Karpas-422 (cell line): Measurements from ENCODE around the gene SORCS1. TPM values are rescaled to one million over a fixed set of nuclear protein-coding genes. Genes with fewer than 3 reads are reported as not detected.

ENCODE experiments used
- DNase-seq: peaks from one replicate; pipeline ENCODE4 v3.0.0-alpha.2; 2015
- H2AFZ ChIP-seq: fragments of 200-600 bp; sonication (generic); 2 replicates; pipeline ENCODE4 v1.6.1; 2014; ENCODE audit warnings: antibody characterized with exemption, low read length, mixed read lengths
- H3K27ac ChIP-seq: fragments of 200-600 bp; sonication (generic); 2 replicates; pipeline ENCODE4 v1.5.1; 2014; ENCODE audit warnings: mild to moderate bottlenecking, low read length, moderate library complexity
- H3K27me3 ChIP-seq: fragments of 200-600 bp; sonication (generic); 2 replicates; pipeline ENCODE4 v1.6.1; 2014; ENCODE audit warnings: low read length, mixed read lengths
- H3K36me3 ChIP-seq: fragments of 200-600 bp; sonication (generic); 2 replicates; pipeline ENCODE4 v1.6.1; 2014; ENCODE audit warnings: low read length, mixed read lengths; ENCODE audit not compliant: insufficient read depth
- H3K4me1 ChIP-seq: fragments of 200-600 bp; sonication (generic); 2 replicates; pipeline ENCODE4 v1.6.1; 2014; ENCODE audit warnings: mild to moderate bottlenecking, low read length, mixed read lengths
- H3K4me2 ChIP-seq: fragments of 200-600 bp; sonication (generic); 2 replicates; pipeline ENCODE4 v1.6.1; 2014; ENCODE audit warnings: low read length, low read depth, mild to moderate bottlenecking; ENCODE audit not compliant: poor library complexity, severe bottlenecking
- H3K4me3 ChIP-seq: fragments of 200-600 bp; sonication (generic); 2 replicates; pipeline ENCODE4 v1.5.1; 2014; ENCODE audit warnings: mild to moderate bottlenecking, antibody characterized with exemption, low read length, mixed read lengths
- H3K79me2 ChIP-seq: fragments of 200-600 bp; sonication (generic); 2 replicates; pipeline ENCODE4 v1.6.1; 2014; ENCODE audit warnings: mild to moderate bottlenecking, low read length, mixed read lengths
- H3K9ac ChIP-seq: fragments of 200-600 bp; sonication (generic); 2 replicates; pipeline ENCODE4 v1.6.0; 2014; ENCODE audit warnings: low read length
- H3K9me2 ChIP-seq: fragments of 200-600 bp; sonication (generic), shearing (Covaris generic); replicated peaks from 2 replicates; pipeline ENCODE4 v1.6.0; 2014; ENCODE audit warnings: mild to moderate bottlenecking, low read length, moderate library complexity; ENCODE audit not compliant: insufficient read depth
- H3K9me3 ChIP-seq: fragments of 300-700, 200-600 bp; sonication (generic); 2 replicates; pipeline ENCODE4 v1.6.1; 2014; ENCODE audit warnings: low read length, mixed read lengths
- H4K20me1 ChIP-seq: fragments of 200-600 bp; sonication (generic); 2 replicates; pipeline ENCODE4 v1.6.1; 2014; ENCODE audit warnings: mild to moderate bottlenecking, antibody characterized with exemption, low read length, low read depth; ENCODE audit not compliant: insufficient read depth
- total RNA-seq: library from RNA; depleted of rRNA; stranded (reverse); fragments of >200 nt; shearing (Covaris generic); gene quantifications from 2 replicates; pipeline ENCODE4 v1.2.3, GENCODE V29; 2014; ENCODE audit warnings: low replicate concordance

The SORCS1 gene
- total RNA-seq, 1 experiment from 2014 or later, result not detected

DNA sequence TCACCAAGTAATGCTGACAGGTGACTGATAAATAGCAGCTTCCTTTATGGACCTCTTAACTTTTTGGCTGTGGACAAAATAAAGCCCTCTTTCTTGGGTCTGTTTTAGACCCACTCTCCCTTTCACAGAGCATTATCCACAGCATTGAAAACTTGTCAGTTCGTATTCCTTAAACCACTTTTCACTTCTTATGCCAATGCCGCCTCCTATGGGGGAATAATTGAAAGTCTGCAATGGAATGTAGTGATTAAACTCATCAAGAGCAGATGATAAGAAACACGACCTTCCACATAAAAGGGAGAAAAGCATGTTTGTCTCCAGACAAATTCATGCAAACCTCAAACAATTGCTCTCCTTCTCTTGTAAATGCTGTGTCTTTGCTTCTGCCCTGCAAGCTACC, 153.4 kb downstream of the SORCS1 start:
- DNase-seq, result no peak
- H3K4me3 ChIP-seq, result no peak overlapping the region

DNA sequence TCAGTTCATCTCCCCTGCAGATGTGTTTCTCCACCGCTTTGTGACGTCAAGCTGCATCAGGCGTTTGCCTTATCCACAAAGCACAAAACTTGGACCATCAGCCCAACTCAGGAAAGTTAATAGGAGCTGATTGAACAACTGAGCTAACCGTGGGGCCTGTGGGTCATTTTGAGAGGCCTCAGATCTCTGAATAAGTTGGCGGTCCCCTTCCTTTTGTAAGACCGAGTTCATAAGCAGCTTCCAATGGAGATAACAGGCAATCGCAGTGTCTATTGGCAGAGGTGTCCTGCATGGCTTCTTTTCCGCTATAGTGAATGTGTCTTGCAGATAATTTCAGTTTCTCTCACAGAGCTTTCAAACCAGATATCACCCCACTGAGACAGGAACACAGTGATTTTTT, 154.0 kb downstream of the SORCS1 start:
- Histone ChIP-seq H3K27me3 (no peaks in the 10 kb centered on the region), H3K27ac (no peak overlapping the region), H3K36me3 (no peaks in the 10 kb centered on the region), H4K20me1 (no peaks in the 10 kb centered on the region), H3K9me3 (peaks cover 21% of the 10 kb centered on the region), H3K4me1 (no peaks in the 10 kb centered on the region), H3K9me2 (no peaks in the 10 kb centered on the region), H3K4me3 (no peak overlapping the region), H3K79me2 (no peaks in the 10 kb centered on the region), H2AFZ (no peak overlapping the region), H3K4me2 (no peak overlapping the region), H3K9ac (no peak overlapping the region)
- no peak for DNase-seq

More for the DNA sequence above, 153.4 kb downstream of the SORCS1 start:
- Histone ChIP-seq H3K36me3 (no peaks in the 10 kb centered on the region), H3K4me1 (no peaks in the 10 kb centered on the region), H3K4me2 (no peak overlapping the region), H3K9me3 (peaks cover 21% of the 10 kb centered on the region), H2AFZ (no peak overlapping the region), H3K27me3 (no peaks in the 10 kb centered on the region), H3K27ac (no peak overlapping the region), H3K9ac (no peak overlapping the region), H4K20me1 (no peaks in the 10 kb centered on the region), H3K79me2 (no peaks in the 10 kb centered on the region), H3K9me2 (no peaks in the 10 kb centered on the region)

DNA sequence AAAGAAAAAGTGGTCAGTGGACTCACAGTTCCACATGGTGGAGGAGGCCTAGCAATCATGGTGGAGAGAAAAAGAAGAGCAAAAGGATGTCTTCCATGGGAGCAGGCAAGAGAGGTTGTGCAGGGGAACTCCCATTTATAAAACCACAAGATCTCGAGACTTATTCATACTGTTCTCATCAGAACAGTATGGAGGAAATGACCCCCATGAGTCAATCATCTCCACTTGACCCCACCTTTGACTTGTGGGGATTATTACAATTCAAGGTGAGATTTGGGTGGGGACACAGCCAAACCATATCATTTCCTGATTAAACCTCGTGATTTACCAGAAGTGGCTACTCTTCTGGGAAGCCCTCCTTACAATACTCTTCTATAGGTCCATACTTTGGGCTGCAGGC, 160.1 kb downstream of the SORCS1 start:
- no peaks in the 10 kb centered on the region for H3K9me2 ChIP-seq
- H3K27ac ChIP-seq, result no peak overlapping the region
- no peaks in the 10 kb centered on the region for H3K36me3 ChIP-seq
- no peak overlapping the region for H3K9ac ChIP-seq
- no peak overlapping the region for H3K4me3 ChIP-seq
- peaks cover 15% of the 10 kb centered on the region; the same call in 1 of the 2 replicates for H3K9me3 ChIP-seq
- no peak overlapping the region for H2AFZ ChIP-seq
- no peaks in the 10 kb centered on the region for H4K20me1 ChIP-seq
- DNase-seq, result no peak
- H3K79me2 ChIP-seq, result no peaks in the 10 kb centered on the region
- no peak overlapping the region for H3K4me2 ChIP-seq
- no peaks in the 10 kb centered on the region for H3K27me3 ChIP-seq
- no peaks in the 10 kb centered on the region for H3K4me1 ChIP-seq

DNA sequence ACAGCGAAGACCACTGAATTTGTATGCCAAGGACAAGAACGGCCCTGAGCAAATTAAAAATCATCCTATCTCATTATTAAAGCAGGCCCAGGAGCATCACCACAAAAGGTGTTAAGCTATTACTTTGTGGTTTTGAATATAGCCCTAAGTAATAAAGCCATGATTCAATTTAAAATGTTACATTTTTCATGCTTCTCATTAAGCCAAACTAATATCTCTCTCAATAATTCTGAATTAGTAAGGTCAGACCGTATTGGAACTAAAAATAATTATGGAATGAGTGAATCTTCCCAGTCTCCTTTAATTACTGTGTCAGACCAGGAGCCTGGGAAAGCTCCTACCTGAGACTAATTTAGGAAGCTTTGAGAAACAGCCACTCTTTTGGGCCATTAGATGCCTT, 162.4 kb downstream of the SORCS1 start:
- peaks cover 15% of the 10 kb centered on the region for H3K9me3 ChIP-seq
- H3K4me3 ChIP-seq, result no peak overlapping the region
- no peak for DNase-seq
- no peak overlapping the region for H2AFZ ChIP-seq
- H3K36me3 ChIP-seq, result no peaks in the 10 kb centered on the region
- no peaks in the 10 kb centered on the region for H4K20me1 ChIP-seq
- no peaks in the 10 kb centered on the region for H3K79me2 ChIP-seq
- H3K27ac ChIP-seq, result no peak overlapping the region
- no peak overlapping the region for H3K4me2 ChIP-seq
- no peaks in the 10 kb centered on the region for H3K4me1 ChIP-seq
- H3K9me2 ChIP-seq, result no peaks in the 10 kb centered on the region
- no peak overlapping the region for H3K9ac ChIP-seq
- H3K27me3 ChIP-seq, result no peaks in the 10 kb centered on the region

DNA sequence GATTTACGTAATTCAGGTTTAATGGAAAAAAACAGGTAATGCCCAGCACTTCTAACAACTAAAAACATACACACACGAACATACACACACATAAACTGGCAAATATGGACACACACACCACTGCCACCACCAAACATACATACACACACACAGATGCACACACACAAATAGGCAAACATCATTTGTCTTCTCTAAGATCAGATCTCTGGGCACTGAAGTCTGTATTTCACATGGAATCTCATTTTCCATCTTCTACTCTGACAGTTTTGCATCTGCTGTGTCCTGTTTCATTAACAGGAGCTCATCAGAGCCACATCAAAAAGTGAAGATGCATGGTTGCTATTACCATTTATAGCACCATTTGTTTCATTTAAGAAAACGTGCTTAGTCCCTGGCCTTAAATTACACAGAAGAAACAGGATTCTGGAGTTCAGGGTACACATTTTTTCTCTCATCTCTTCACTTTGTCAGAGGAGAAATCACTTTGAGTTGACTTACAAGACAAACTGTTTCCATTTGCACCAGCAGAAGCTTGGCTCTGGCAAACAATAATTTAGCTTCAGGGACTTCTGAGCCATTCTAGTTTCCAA, 165.3 kb downstream of the SORCS1 start:
- H3K4me3 ChIP-seq, result no peak overlapping the region
- no peaks in the 10 kb centered on the region for H3K4me1 ChIP-seq
- H3K9ac ChIP-seq, result no peak overlapping the region
- DNase-seq, result no peak
- no peaks in the 10 kb centered on the region for H3K36me3 ChIP-seq
- H3K79me2 ChIP-seq, result no peaks in the 10 kb centered on the region
- no peak overlapping the region for H3K27ac ChIP-seq
- H3K9me3 ChIP-seq, result peaks cover 16% of the 10 kb centered on the region
- no peaks in the 10 kb centered on the region for H4K20me1 ChIP-seq
- H3K27me3 ChIP-seq, result no peaks in the 10 kb centered on the region
- no peak overlapping the region for H2AFZ ChIP-seq
- no peaks in the 10 kb centered on the region for H3K9me2 ChIP-seq
- H3K4me2 ChIP-seq, result no peak overlapping the region

DNA sequence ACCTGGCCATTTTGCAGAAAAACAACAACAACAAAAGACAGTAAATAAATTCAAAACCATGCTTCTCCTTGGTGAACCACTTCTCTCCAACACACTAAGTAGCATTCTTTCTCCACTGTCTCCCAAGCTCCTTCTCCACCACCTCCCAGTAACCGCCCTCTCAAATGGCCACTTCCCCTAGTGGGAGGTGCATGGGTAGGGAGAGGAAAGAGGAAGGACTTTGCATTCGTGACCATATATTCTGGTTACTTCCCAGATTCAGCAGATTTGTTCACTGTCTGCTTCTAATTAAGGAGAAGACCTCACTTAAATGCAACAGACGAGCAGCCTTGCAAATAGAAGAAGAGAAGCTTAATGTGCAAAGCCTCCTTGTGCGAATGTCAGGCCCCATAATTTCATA, 166.8 kb downstream of the SORCS1 start:
- Histone ChIP-seq H3K9ac (no peak overlapping the region), H4K20me1 (no peaks in the 10 kb centered on the region), H3K27me3 (no peaks in the 10 kb centered on the region), H3K4me2 (no peak overlapping the region), H3K9me2 (no peaks in the 10 kb centered on the region), H3K27ac (no peak overlapping the region), H3K36me3 (no peaks in the 10 kb centered on the region), H3K4me1 (no peaks in the 10 kb centered on the region), H3K4me3 (no peak overlapping the region), H3K79me2 (no peaks in the 10 kb centered on the region), H2AFZ (no peak overlapping the region), H3K9me3 (peaks cover 16% of the 10 kb centered on the region)
- no peak for DNase-seq

- Histone ChIP-seq H3K36me3 (no peaks in the 10 kb centered on the region), H4K20me1 (no peaks in the 10 kb centered on the region), H3K9me2 (no peaks in the 10 kb centered on the region), H3K4me1 (no peaks in the 10 kb centered on the region), H3K9me3 (peaks cover 14% of the 10 kb centered on the region), H3K79me2 (no peaks in the 10 kb centered on the region), H3K9ac (no peak overlapping the region), H3K4me2 (no peak overlapping the region), H3K4me3 (no peak overlapping the region), H3K27ac (no peak overlapping the region), H3K27me3 (no peaks in the 10 kb centered on the region), H2AFZ (no peak overlapping the region)
- no peak for DNase-seq
Measured at GRCh38 chr10:106996510-106996909, 168.0 kb downstream of the SORCS1 start.

GRCh38 chr10:106992055-106992454, 172.5 kb downstream of the SORCS1 start:
- Histone ChIP-seq H3K36me3 (no peaks in the 10 kb centered on the region), H3K27me3 (no peaks in the 10 kb centered on the region), H4K20me1 (no peaks in the 10 kb centered on the region), H3K4me2 (no peak overlapping the region), H3K9ac (no peak overlapping the region), H3K27ac (no peak overlapping the region), H3K4me1 (no peaks in the 10 kb centered on the region), H3K9me2 (no peaks in the 10 kb centered on the region), H2AFZ (no peak overlapping the region), H3K4me3 (no peak overlapping the region), H3K79me2 (no peaks in the 10 kb centered on the region), H3K9me3 (peaks cover 8% of the 10 kb centered on the region)
- no peak for DNase-seq

GRCh38 chr10:106991091-106991490, 173.4 kb downstream of the SORCS1 start:
- no peaks in the 10 kb centered on the region for H3K4me1 ChIP-seq
- no peak overlapping the region for H3K4me3 ChIP-seq
- no peaks in the 10 kb centered on the region for H4K20me1 ChIP-seq
- no peaks in the 10 kb centered on the region for H3K79me2 ChIP-seq
- H3K36me3 ChIP-seq, result no peaks in the 10 kb centered on the region
- no peaks in the 10 kb centered on the region for H3K9me2 ChIP-seq
- no peak overlapping the region for H3K9ac ChIP-seq
- no peak for DNase-seq
- H3K9me3 ChIP-seq, result peaks cover 6% of the 10 kb centered on the region
- no peak overlapping the region for H3K27ac ChIP-seq
- H2AFZ ChIP-seq, result no peak overlapping the region
- no peaks in the 10 kb centered on the region for H3K27me3 ChIP-seq
- H3K4me2 ChIP-seq, result no peak overlapping the region
